Nephron progenitor cell (in vitro differentiated cells): ENCODE data around the gene SUB1.

Experiments
- DNase-seq: peaks from one replicate; pipeline ENCODE4 v3.0.0; 2021
- H3K27ac Mint-ChIP-seq: 2 replicates; pipeline ENCODE4 v1.8.0; 2021; ENCODE audit warnings: mild to moderate bottlenecking, moderate library complexity, mixed read lengths
- H3K27me3 Mint-ChIP-seq: 2 replicates; pipeline ENCODE4 v1.8.0; 2021; ENCODE audit warnings: mild to moderate bottlenecking, low read depth, mixed read lengths; ENCODE audit not compliant: poor library complexity
- H3K36me3 Mint-ChIP-seq: 2 replicates; pipeline ENCODE4 v1.8.0; 2021; ENCODE audit warnings: low read depth, mixed read lengths
- H3K4me1 Mint-ChIP-seq: 2 replicates; pipeline ENCODE4 v1.8.0; 2021; ENCODE audit warnings: mixed read lengths
- H3K4me3 Mint-ChIP-seq: 2 replicates; pipeline ENCODE4 v1.8.0; 2021; ENCODE audit warnings: mild to moderate bottlenecking, moderate library complexity, mixed read lengths
- H3K9me3 Mint-ChIP-seq: 2 replicates; pipeline ENCODE4 v1.8.0; 2021; ENCODE audit warnings: mild to moderate bottlenecking, moderate library complexity, mixed read lengths
- CTCF ChIP-seq: fragments of 200-600 bp; sonication (generic); IDR thresholded peaks from 2 replicates; pipeline ENCODE4 v1.5.0; 2021; ENCODE audit warnings: antibody characterized with exemption

Gene SUB1

GRCh38 chr5:32613050-32613672 is 27.8 kb downstream of the SUB1 start:
- Mint-ChIP-seq H3K27me3 (peaks cover 3% of the 10 kb centered on the region), H3K9me3 (no peaks in the 10 kb centered on the region), H3K4me3 (no peak overlapping the region), H3K4me1 (peaks cover 10% of the 10 kb centered on the region), H3K36me3 (peaks cover 15% of the 10 kb centered on the region), H3K27ac (no peak overlapping the region)
- TF ChIP-seq CTCF: peak; percentile 93
- DNase-seq: peak; percentile 88

GRCh38 chr5:32615236-32615635 is 29.9 kb downstream of the SUB1 start:
- no peaks in the 10 kb centered on the region for H3K9me3 Mint-ChIP-seq
- H3K36me3 Mint-ChIP-seq: no peaks in the 10 kb centered on the region
- peaks cover 3% of the 10 kb centered on the region for H3K27me3 Mint-ChIP-seq
- TF ChIP-seq CTCF: no peak
- no peak overlapping the region for H3K4me3 Mint-ChIP-seq
- H3K27ac Mint-ChIP-seq: peak overlapping the region; percentile 21
- DNase-seq: no peak
- H3K4me1 Mint-ChIP-seq: peaks cover 10% of the 10 kb centered on the region

- no peak overlapping the region for H3K4me3 Mint-ChIP-seq
- H3K36me3 Mint-ChIP-seq: no peaks in the 10 kb centered on the region
- peaks cover 12% of the 10 kb centered on the region for H3K27me3 Mint-ChIP-seq
- H3K27ac Mint-ChIP-seq: no peak overlapping the region
- no peaks in the 10 kb centered on the region for H3K4me1 Mint-ChIP-seq
- no peaks in the 10 kb centered on the region for H3K9me3 Mint-ChIP-seq
- TF ChIP-seq CTCF: no peak
- no peak for DNase-seq
Measured at GRCh38 chr5:32618962-32619361, 33.6 kb downstream of the SUB1 start.

GRCh38 chr5:32621256-32621655 is 35.9 kb downstream of the SUB1 start:
- Mint-ChIP-seq H3K4me3 (no peak overlapping the region), H3K27ac (no peak overlapping the region), H3K27me3 (peaks cover 8% of the 10 kb centered on the region), H3K36me3 (no peaks in the 10 kb centered on the region), H3K4me1 (no peaks in the 10 kb centered on the region), H3K9me3 (no peaks in the 10 kb centered on the region)
- no peak for TF ChIP-seq CTCF
- DNase-seq: no peak

- Mint-ChIP-seq H3K27me3 (peaks cover 16% of the 10 kb centered on the region), H3K4me3 (no peak overlapping the region), H3K27ac (no peak overlapping the region), H3K36me3 (no peaks in the 10 kb centered on the region), H3K9me3 (no peaks in the 10 kb centered on the region), H3K4me1 (peaks cover 8% of the 10 kb centered on the region)
- DNase-seq: no peak
- TF ChIP-seq CTCF: no peak
Measured at GRCh38 chr5:32625106-32625505, 39.7 kb downstream of the SUB1 start.

GRCh38 chr5:32625547-32625946 is 40.2 kb downstream of the SUB1 start:
- no peaks in the 10 kb centered on the region for H3K9me3 Mint-ChIP-seq
- no peak overlapping the region for H3K27ac Mint-ChIP-seq
- peaks cover 8% of the 10 kb centered on the region for H3K4me1 Mint-ChIP-seq
- peaks cover 16% of the 10 kb centered on the region for H3K27me3 Mint-ChIP-seq
- no peak for DNase-seq
- no peak overlapping the region for H3K4me3 Mint-ChIP-seq
- no peaks in the 10 kb centered on the region for H3K36me3 Mint-ChIP-seq
- TF ChIP-seq CTCF: no peak
